Endometrial microvascular endothelial cells (primary cell): Measurements from ENCODE around the gene HBG2. TPM values are rescaled to one million over a fixed set of nuclear protein-coding genes. Genes with fewer than 3 reads are reported as not detected.

ENCODE experiments used
- total RNA-seq: library from RNA; depleted of rRNA; stranded (reverse); fragments of >200 nt; gene quantifications from one replicate; pipeline ENCODE4 v1.2.3, GENCODE V29; 2015; ENCODE audit errors: inconsistent ontology term

HBG2 gene
- total RNA-seq, 1 donor from 2014 or later, result not detected

Other genes starting within 250 kb of the HBG2 start
- gene OR52J3, start 208.3 kb downstream of the HBG2 start, total RNA-seq, result not detected
- not detected for gene OR52E2, start 195.2 kb downstream of the HBG2 start, total RNA-seq
- gene OR52E1, start 185.2 kb downstream of the HBG2 start, total RNA-seq, result not detected
- gene OR52A5, start 116.4 kb downstream of the HBG2 start, total RNA-seq, result not detected
- gene OR52A1, start 100.0 kb downstream of the HBG2 start, total RNA-seq, result not detected
- not detected for gene OR51V1, start 54.1 kb downstream of the HBG2 start, total RNA-seq
- gene HBB, start 27.7 kb downstream of the HBG2 start, total RNA-seq, result not detected
- not detected for gene HBD, start 20.3 kb downstream of the HBG2 start, total RNA-seq
- gene HBG1, start 4.9 kb downstream of the HBG2 start, total RNA-seq, result not detected
- not detected for gene HBE1, start 15.2 kb upstream of the HBG2 start, total RNA-seq
- not detected for gene OR51B4, start 47.2 kb upstream of the HBG2 start, total RNA-seq
- gene OR51B2, start 69.5 kb upstream of the HBG2 start, total RNA-seq, result not detected
- not detected for gene OR51B5, start 88.7 kb upstream of the HBG2 start, total RNA-seq
- not detected for gene OR51B6, start 96.7 kb upstream of the HBG2 start, total RNA-seq
- gene OR51M1, start 129.0 kb upstream of the HBG2 start, total RNA-seq, result not detected
- not detected for gene OR51Q1, start 167.3 kb upstream of the HBG2 start, total RNA-seq
- gene OR51I1, start 186.7 kb upstream of the HBG2 start, total RNA-seq, result not detected
- gene OR51I2, start 194.5 kb upstream of the HBG2 start, total RNA-seq, result not detected
- not detected for gene OR52D1, start 233.9 kb upstream of the HBG2 start, total RNA-seq